HepG2 (cell line): Measurements from ENCODE around the gene RAD23A. TPM values are rescaled to one million over a fixed set of nuclear protein-coding genes. Genes with fewer than 3 reads are reported as not detected.

Experiments used
- ATF1 ChIP-seq: IDR thresholded peaks from 2 replicates; pipeline ENCODE4 v1.6.1; 2016; ENCODE audit warnings: mild to moderate bottlenecking, control low read depth
- CENPBD1 ChIP-seq: sonication (generic); formaldehyde crosslinking; IDR thresholded peaks from 2 replicates; pipeline ENCODE4 v1.8.0; 2022; ENCODE audit warnings: missing genetic modification reagents, low read depth, mild to moderate bottlenecking, borderline replicate concordance
- HCFC1 ChIP-seq: fragments of 150-350 bp; IDR thresholded peaks from 2 replicates; pipeline ENCODE4 v1.6.1; 2014; ENCODE audit warnings: low read depth, low read length
- HDAC1 ChIP-seq: sonication (generic); formaldehyde crosslinking; IDR thresholded peaks from 2 replicates; pipeline ENCODE4 v1.5.1; 2020; ENCODE audit warnings: mild to moderate bottlenecking, missing genetic modification reagents
- HNF4G ChIP-seq, 2 experiments: sonication (generic) in 1 of 2; formaldehyde crosslinking in 1 of 2; IDR thresholded peaks; 2 replicates each; pipeline versions ENCODE4 v1.4.0 to v1.6.1; 2011 to 2020; ENCODE audit warnings: borderline replicate concordance in 2 of 2, low read depth in 2 of 2, mild to moderate bottlenecking in 2 of 2, low read length in 1 of 2, missing genetic modification reagents in 1 of 2, moderate library complexity in 1 of 2
- HOXD1 ChIP-seq: sonication (generic); formaldehyde crosslinking; IDR thresholded peaks from 2 replicates; pipeline ENCODE4 v1.5.0; 2020; ENCODE audit warnings: missing genetic modification reagents
- PAWR ChIP-seq: sonication (generic); formaldehyde crosslinking; IDR thresholded peaks from 2 replicates; pipeline ENCODE4 v1.4.0; 2020; ENCODE audit warnings: missing genetic modification reagents, mild to moderate bottlenecking, borderline replicate concordance
- SAFB2 ChIP-seq: sonication (generic); formaldehyde crosslinking; IDR thresholded peaks from 2 replicates; pipeline ENCODE4 v1.5.1; 2020; ENCODE audit warnings: missing genetic modification reagents, low read depth, mild to moderate bottlenecking, borderline replicate concordance
- SIX4 ChIP-seq: sonication (generic); formaldehyde crosslinking; IDR thresholded peaks from 2 replicates; pipeline ENCODE4 v1.4.0; 2020; ENCODE audit warnings: missing genetic modification reagents
- ZBTB20 ChIP-seq: sonication (generic); formaldehyde crosslinking; IDR thresholded peaks from 2 replicates; pipeline ENCODE4 v1.8.1; 2023; ENCODE audit warnings: missing genetic modification reagents, low read depth, mild to moderate bottlenecking, borderline replicate concordance
- polyA plus RNA-seq, 8 experiments: library from polyadenylated mRNA; depleted of rRNA in 3 of 8; stranded (reverse) in 7 of 8; unstranded in 1 of 8; fragments of >200 nt; fragmentation: Illumina TruSeq in 4 of 8; extraction: Trizol in 4 of 8; gene quantifications; 2 replicates each; pipeline versions ENCODE4 v1.2.1 to v1.2.3, GENCODE V29; 2011 to 2016; ENCODE audit warnings: low read depth in 4 of 8, missing spikeins in 1 of 8, mixed read lengths in 1 of 8; ENCODE audit not compliant: insufficient read depth in 1 of 8
- total RNA-seq, 5 experiments: library from RNA; depleted of rRNA; stranded (reverse); fragments of >200 nt; fragmentation: Illumina TruSeq; extraction: Trizol; gene quantifications; 2 replicates each; pipeline ENCODE4 v1.2.3, GENCODE V29; 2016; ENCODE audit warnings: low read depth in 1 of 5
- TF ChIP-seq, protein P1 (sequence below): sonication (generic); formaldehyde crosslinking; IDR thresholded peaks from 2 replicates; pipeline ENCODE4 v1.5.0; 2020; ENCODE audit warnings: missing genetic modification reagents
- TF ChIP-seq, protein P2 (sequence below): IDR thresholded peaks from 2 replicates; pipeline ENCODE4 v1.6.1; 2018; ENCODE audit warnings: missing genetic modification reagents
- TF ChIP-seq, protein P3 (sequence below): sonication (generic); formaldehyde crosslinking; IDR thresholded peaks from 2 replicates; pipeline ENCODE4 v1.8.1; 2022; ENCODE audit warnings: mild to moderate bottlenecking, missing genetic modification reagents
- TF ChIP-seq, protein P4 (sequence below): sonication (generic); formaldehyde crosslinking; IDR thresholded peaks from 2 replicates; pipeline ENCODE4 v1.8.0; 2022; ENCODE audit warnings: low read depth, missing genetic modification reagents
- TF ChIP-seq, protein P5 (sequence below): sonication (generic); formaldehyde crosslinking; IDR thresholded peaks from 2 replicates; pipeline ENCODE4 v1.5.0; 2020; ENCODE audit warnings: mild to moderate bottlenecking, missing genetic modification reagents, moderate library complexity
- TF ChIP-seq, protein P6 (sequence below): sonication (generic); formaldehyde crosslinking; conservative IDR thresholded peaks from 2 replicates; pipeline ENCODE4 v1.8.1; 2023; ENCODE audit warnings: missing genetic modification reagents

The RAD23A gene
- total and polyA plus RNA-seq, 2 of the 13 experiments (the other 11 are each of a cell fraction or from before 2014, with no cell fraction given): 42.5 to 54.2 TPM

DNA sequence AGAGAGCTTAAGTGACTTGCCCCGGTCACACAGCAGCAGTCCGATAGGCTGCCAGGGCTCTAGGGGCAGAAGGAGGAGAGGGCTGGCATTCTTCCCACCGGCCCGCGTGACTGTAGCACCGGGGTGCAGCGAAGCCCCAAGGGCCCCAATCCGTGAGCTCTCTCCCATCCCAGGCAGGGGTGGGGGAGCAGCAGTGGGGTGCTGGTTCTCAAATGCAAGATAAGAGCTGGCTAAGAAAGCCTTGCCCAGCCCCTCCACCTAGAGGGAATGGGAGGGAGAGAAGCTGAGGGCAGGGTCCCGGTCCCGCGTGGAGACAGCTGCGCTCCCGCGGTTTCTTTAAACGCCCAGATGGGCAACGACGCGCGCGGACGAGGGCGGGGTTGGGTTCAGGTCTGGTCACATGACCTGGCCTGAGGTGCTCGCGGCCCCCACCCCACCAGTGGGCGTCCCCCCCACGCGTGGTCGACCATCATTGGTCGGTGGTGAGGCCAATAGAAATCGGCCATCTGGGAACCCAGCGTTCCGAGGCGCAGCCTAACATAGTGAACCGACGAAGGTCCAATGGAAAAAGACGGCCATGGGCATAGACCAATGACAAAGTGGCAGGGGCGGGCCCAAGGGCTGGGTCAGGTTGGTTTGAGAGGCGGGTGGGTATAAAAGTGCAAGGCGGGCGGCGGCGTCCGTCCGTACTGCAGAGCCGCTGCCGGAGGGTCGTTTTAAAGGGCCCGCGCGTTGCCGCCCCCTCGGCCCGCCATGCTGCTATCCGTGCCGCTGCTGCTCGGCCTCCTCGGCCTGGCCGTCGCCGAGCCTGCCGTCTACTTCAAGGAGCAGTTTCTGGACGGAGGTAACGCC lies 7.5 kb upstream of the RAD23A start, which contains the start of gene CALR (continued):
- TF ChIP-seq ZBTB20: no peak
- TF ChIP-seq HNF4G (IDR thresholded peaks at IDR 0.05; ENCODE audit: borderline replicate concordance, low read depth, low read length): no peak
- no peak for TF ChIP-seq HNF4G (CRISPR knock-in tag; IDR thresholded peaks at IDR 0.05; ENCODE audit: borderline replicate concordance, low read depth)
- no peak; the same call in 1 of the 2 replicates for TF ChIP-seq CENPBD1 (CRISPR knock-in tag)
- 0 out of 2 replicates have a peak, but pooled peaks have one; percentile 44 for TF ChIP-seq PAWR
- peak; percentile 17; the same call in 1 of the 2 replicates for TF ChIP-seq SAFB2
- TF ChIP-seq, protein P1, sequence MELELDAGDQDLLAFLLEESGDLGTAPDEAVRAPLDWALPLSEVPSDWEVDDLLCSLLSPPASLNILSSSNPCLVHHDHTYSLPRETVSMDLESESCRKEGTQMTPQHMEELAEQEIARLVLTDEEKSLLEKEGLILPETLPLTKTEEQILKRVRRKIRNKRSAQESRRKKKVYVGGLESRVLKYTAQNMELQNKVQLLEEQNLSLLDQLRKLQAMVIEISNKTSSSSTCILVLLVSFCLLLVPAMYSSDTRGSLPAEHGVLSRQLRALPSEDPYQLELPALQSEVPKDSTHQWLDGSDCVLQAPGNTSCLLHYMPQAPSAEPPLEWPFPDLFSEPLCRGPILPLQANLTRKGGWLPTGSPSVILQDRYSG: 0 out of 2 replicates have a peak, but pooled peaks have one; percentile 46
- TF ChIP-seq, protein P2, sequence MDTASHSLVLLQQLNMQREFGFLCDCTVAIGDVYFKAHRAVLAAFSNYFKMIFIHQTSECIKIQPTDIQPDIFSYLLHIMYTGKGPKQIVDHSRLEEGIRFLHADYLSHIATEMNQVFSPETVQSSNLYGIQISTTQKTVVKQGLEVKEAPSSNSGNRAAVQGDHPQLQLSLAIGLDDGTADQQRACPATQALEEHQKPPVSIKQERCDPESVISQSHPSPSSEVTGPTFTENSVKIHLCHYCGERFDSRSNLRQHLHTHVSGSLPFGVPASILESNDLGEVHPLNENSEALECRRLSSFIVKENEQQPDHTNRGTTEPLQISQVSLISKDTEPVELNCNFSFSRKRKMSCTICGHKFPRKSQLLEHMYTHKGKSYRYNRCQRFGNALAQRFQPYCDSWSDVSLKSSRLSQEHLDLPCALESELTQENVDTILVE (CRISPR knock-in tag): peak; percentile 34; the same call in 1 of the 2 replicates
- TF ChIP-seq HDAC1 (CRISPR knock-in tag): peak; percentile 71
- TF ChIP-seq SIX4 (CRISPR knock-in tag): no peak
- peak; percentile 3; the same call in 1 of the 2 replicates for TF ChIP-seq HCFC1
- TF ChIP-seq ATF1 (CRISPR knock-in tag): peak; percentile 82
- TF ChIP-seq, protein P3, sequence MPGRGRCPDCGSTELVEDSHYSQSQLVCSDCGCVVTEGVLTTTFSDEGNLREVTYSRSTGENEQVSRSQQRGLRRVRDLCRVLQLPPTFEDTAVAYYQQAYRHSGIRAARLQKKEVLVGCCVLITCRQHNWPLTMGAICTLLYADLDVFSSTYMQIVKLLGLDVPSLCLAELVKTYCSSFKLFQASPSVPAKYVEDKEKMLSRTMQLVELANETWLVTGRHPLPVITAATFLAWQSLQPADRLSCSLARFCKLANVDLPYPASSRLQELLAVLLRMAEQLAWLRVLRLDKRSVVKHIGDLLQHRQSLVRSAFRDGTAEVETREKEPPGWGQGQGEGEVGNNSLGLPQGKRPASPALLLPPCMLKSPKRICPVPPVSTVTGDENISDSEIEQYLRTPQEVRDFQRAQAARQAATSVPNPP (CRISPR knock-in tag): 0 out of 2 replicates have a peak, but pooled peaks have one; percentile 15
- TF ChIP-seq, protein P4, sequence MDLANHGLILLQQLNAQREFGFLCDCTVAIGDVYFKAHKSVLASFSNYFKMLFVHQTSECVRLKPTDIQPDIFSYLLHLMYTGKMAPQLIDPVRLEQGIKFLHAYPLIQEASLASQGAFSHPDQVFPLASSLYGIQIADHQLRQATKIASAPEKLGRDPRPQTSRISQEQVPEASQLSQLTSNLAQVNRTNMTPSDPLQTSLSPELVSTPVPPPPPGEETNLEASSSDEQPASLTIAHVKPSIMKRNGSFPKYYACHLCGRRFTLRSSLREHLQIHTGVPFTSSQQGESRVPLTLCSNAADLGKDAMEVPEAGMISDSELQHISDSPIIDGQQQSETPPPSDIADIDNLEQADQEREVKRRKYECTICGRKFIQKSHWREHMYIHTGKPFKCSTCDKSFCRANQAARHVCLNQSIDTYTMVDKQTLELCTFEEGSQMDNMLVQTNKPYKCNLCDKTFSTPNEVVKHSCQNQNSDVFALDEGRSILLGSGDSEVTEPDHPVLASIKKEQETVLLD (CRISPR knock-in tag): no peak; the same call in 1 of the 2 replicates
- TF ChIP-seq, protein P5, sequence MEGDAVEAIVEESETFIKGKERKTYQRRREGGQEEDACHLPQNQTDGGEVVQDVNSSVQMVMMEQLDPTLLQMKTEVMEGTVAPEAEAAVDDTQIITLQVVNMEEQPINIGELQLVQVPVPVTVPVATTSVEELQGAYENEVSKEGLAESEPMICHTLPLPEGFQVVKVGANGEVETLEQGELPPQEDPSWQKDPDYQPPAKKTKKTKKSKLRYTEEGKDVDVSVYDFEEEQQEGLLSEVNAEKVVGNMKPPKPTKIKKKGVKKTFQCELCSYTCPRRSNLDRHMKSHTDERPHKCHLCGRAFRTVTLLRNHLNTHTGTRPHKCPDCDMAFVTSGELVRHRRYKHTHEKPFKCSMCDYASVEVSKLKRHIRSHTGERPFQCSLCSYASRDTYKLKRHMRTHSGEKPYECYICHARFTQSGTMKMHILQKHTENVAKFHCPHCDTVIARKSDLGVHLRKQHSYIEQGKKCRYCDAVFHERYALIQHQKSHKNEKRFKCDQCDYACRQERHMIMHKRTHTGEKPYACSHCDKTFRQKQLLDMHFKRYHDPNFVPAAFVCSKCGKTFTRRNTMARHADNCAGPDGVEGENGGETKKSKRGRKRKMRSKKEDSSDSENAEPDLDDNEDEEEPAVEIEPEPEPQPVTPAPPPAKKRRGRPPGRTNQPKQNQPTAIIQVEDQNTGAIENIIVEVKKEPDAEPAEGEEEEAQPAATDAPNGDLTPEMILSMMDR (CRISPR knock-in tag): no peak
- TF ChIP-seq, protein P6, sequence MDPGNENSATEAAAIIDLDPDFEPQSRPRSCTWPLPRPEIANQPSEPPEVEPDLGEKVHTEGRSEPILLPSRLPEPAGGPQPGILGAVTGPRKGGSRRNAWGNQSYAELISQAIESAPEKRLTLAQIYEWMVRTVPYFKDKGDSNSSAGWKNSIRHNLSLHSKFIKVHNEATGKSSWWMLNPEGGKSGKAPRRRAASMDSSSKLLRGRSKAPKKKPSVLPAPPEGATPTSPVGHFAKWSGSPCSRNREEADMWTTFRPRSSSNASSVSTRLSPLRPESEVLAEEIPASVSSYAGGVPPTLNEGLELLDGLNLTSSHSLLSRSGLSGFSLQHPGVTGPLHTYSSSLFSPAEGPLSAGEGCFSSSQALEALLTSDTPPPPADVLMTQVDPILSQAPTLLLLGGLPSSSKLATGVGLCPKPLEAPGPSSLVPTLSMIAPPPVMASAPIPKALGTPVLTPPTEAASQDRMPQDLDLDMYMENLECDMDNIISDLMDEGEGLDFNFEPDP: no peak
- TF ChIP-seq HOXD1 (CRISPR knock-in tag): no peak
